CD4-positive, alpha-beta T cell treated with Interleukin-17A for 4 hours (primary cell): ENCODE measurements around the gene WNK3.

Experiments used
- DNase-seq: peaks from one replicate; pipeline ENCODE4 v3.0.0-alpha.2; 2020; ENCODE audit warnings: mixed read lengths

WNK3 gene

GRCh38 chrX:54237014-54237413 lies 120.8 kb downstream of the WNK3 start:
- DNase-seq = no peak

- no peak for DNase-seq
These were observed 127.3 kb downstream of the WNK3 start for GRCh38 chrX:54230435-54231148.

GRCh38 chrX:54223581-54223980 lies 134.3 kb downstream of the WNK3 start:
- no peak for DNase-seq

GRCh38 chrX:54213603-54214002 lies 144.2 kb downstream of the WNK3 start:
- no peak for DNase-seq

GRCh38 chrX:54208531-54208930 lies 149.3 kb downstream of the WNK3 start:
- no peak for DNase-seq

- no peak for DNase-seq
These were observed 159.6 kb downstream of the WNK3 start for GRCh38 chrX:54198262-54198661.

- DNase-seq = no peak
These were observed 162.8 kb downstream of the WNK3 start for GRCh38 chrX:54194982-54195588.

GRCh38 chrX:54193085-54193821 lies 164.6 kb downstream of the WNK3 start:
- DNase-seq = no peak

DNA sequence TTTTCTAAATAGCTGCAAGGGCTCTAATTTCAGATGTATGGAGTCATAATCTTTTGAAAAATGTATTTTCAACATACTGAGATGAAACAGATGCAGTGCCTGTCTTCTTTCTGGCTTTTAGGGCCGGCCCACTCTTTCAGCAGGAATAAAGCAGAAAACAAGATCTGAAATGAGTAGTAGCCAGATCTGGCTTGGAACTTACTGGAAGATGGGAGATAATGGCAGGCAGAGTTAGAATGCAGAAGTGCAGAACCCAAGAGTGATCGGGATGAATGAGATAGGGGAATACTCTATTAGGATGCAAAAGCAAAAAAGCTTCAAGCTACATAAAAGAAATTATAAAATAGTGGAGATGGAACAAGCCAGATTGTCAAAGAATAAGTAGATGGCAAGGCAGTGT lies 173.4 kb downstream of the WNK3 start:
- DNase-seq = no peak

DNA sequence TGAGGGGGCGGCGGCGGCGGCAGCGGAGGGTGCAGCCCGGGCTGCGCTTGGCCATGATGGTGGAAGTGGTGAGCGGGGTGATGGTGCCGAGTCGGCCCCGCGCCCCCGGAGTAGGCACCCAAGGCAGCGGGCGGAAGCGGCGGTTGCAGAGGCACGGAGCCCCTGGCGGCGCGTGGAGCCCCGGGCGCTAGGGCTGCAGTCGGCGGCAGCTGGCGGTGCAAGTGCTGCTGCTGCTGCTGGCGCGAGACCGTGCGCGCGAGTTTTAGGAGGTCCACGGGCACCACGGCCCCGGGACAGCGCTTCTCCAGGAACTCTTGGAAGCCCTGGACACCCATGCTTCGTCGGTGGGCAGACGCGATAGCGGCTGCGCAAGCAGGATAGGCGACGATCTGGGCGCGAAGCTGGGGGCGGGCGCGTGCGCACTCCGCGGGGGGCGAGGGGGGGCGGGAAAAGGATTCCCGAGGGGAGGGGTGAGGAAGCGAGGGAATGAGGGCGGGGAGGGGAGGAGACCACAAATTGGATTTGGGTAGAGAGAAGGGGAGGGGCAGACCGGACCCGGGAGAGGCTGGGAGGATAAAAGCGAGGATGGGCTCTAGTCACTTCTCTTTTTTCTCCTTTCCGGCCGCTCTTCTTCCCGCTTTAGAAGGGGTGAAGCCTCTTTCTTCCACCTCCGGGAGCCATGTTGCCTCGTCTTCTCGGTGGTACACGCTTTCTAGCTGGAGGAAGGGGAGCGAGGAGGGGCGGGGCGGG lies 174.8 kb downstream of the WNK3 start, which contains the start of gene FAM120C:
Gene FAM120C, minus strand, starts transcription at position 391 of the 750 bp plus-strand sequence. Its CDS starts 56 bp downstream, at position 335.
- DNase-seq = peak; percentile 81

DNA sequence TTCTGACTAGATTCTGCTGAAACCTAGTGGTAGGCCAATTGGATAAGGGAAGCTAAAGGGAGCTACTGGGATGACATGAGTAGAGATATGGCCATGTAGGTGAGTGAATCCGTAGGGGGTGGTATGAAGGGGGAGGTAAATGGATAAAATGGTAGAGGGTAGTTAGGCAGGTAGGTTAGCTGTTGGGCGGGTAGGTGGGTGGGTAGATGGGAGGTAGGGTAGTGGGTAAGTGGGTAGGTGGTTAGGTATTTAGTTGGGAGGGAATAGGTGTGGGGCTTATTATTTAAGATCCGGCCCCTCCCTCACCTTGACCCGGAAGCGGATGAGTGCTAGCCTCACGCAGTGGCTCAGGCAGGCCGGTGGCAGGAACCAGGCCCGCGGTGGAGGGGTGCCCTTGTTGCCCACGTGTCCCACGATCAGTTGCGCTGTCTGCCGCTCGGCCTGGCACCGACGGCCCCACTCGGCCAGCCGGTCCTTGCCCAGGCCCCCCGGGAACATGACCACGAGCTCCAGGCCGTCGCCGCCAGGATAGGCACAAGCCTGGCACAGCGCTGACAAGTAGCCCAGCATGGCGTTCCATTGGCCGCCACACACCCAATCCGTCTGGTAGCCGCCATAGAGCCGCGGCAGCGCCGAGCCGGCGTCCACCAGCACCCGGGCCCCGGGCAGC lies 175.5 kb downstream of the WNK3 start:
- DNase-seq = peak; percentile 72

- no peak for DNase-seq
These were observed 176.5 kb downstream of the WNK3 start for GRCh38 chrX:54181202-54181953.

DNA sequence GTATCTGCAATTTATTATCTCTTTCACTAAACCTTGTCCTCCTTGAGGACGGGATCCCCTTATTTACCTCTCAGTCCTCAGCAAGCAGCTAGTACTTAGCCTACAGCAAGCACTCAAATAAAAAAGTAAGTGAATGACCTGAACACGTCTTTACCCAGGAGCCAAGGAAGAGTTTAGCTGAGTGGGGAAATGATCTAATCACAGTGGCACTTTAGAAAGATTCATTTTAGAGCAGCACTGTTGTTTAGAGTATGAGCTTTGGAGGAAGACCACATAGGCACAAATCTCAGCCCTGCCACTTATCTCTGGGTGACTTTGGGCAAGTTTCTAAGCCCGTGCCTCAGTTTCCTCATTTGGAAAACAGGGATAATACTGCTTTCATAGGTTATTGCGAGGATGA lies 177.4 kb downstream of the WNK3 start:
- DNase-seq = no peak

DNA sequence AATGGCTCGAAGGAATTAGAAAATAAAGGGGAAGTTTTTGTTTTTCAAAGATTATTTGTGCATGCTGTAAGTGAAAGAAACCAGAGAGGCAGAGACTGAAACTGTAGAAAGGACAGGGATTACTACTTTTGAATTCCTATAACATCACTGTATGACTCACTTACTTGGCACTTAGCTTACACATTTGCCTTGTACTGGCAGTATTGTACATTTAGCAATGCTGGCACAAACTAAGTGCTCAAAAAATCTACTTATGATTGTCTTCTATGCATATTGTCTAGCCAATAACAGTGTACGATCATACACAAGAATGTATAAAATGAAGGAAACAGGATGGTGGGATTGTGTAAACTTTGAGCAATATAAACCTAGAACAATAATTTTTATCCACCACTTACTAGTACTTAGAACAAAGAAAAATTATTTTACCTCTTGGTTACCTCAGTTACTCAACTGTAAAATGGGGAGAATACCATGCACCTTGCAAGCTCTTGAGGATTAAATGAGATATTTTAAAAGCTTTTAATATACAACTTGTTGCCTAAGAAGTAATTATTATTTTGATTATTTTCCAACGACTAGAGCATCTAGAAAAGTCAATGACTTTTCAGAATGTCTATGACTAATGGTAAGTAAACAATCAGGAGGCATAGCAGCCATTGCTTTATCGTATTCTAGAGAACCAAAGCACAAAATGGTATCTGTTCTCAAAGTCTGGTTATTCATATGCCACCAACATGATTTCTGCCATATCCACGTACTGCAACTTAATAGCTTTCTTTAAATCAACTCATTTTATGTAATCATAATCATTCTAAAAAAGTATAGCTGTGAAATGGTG lies 179.5 kb downstream of the WNK3 start:
- DNase-seq = no peak

GRCh38 chrX:54177306-54177705 lies 180.5 kb downstream of the WNK3 start:
- DNase-seq = no peak

GRCh38 chrX:54173791-54174190 lies 184.1 kb downstream of the WNK3 start:
- DNase-seq = no peak

DNA sequence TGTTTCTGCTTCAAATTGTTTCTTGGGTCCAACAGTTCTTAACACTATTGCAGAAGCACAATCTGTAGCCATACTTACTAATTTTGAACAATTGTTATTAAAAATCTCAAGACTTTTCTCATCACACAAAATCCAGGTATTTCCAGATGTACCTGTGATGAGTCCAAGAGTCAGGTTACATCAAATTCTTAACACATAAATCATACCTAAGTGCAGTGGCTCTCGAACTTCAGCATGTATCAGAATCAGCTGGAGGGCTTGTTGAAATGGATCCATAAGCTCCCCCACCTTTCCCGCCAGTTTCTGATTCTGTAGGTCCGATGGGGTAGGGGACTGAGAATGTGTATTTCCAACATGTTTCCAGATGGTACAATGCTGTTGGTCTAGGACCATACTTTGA lies 185.4 kb downstream of the WNK3 start:
- DNase-seq = no peak

- no peak for DNase-seq
These were observed 186.2 kb downstream of the WNK3 start for GRCh38 chrX:54171527-54172250.

GRCh38 chrX:54171091-54171490 lies 186.8 kb downstream of the WNK3 start:
- DNase-seq = no peak

GRCh38 chrX:54166915-54167314 lies 190.9 kb downstream of the WNK3 start:
- DNase-seq = no peak
